GM19351 (cell line): ENCODE data around the gene NUP50.
"Not testable (repeated sequence)": the region's sequence is repeated elsewhere in the genome, so short reads cannot be mapped to it uniquely, and the experiment has no call there.

ENCODE experiments used
- ATAC-seq: cut with Tn5 transposase; IDR thresholded peaks from one replicate; pipeline ENCODE4 v1.9.1; 2021; ENCODE audit warnings: mild to moderate bottlenecking, moderate library complexity; ENCODE audit not compliant: unreplicated experiment

NUP50 gene

DNA sequence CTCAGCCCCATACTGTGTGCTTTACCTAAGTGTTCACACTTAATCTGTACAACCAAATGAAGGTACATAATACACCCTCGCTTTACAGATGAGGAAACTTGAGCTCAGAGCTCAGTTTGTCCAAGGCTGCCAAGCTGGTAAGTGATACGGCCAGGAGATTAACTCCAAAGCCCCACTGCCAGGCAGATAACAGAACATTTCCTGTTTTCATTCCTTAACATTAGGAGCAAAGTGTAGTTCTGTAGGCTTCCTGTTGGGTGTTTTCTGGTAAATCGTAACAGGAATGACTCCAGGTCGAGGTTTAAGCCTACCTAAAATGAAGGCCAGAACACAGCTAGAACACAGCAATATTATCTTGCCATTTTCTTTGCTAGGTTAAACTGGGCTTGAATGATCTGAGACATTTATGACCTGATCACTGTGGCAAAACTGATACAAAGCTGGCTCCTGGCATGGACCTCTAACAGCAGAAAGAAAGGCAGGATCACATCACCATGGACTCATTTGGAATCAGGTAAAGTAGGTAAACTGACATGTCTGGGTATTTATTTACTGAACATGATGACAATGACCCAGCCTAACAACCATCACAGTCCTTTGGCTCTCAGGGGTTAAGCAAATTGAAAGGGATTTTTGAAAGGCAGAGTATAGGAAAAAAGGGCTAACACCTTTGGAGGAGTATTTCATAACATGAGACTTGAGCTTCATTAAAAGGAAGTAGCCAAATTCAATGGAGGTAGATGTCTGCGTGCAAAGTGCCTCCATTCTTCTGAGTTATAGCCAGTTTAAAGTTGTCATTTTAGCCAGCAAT is 3.9 kb upstream of the NUP50 start:
- ATAC-seq: no peak

DNA sequence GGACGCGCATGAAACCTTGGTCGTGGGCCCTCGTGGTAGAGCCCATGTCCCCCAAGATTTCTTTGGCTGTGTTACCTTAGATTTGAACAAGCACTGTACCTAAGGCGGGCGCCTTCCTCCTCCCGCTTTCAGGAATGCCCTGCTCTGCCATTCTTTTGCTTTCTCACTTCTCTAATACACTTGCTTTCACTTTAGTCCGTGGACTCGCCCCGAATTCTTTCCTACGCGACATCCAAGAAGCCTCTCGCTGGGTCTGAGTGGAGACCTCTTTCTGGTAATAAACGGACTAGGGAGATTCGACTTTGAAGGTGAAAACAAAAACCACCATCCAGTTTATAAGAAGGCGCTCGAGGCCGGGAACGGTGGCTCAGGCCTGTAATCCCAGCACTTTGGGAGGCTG is 1.2 kb upstream of the NUP50 start:
- no peak for ATAC-seq

DNA sequence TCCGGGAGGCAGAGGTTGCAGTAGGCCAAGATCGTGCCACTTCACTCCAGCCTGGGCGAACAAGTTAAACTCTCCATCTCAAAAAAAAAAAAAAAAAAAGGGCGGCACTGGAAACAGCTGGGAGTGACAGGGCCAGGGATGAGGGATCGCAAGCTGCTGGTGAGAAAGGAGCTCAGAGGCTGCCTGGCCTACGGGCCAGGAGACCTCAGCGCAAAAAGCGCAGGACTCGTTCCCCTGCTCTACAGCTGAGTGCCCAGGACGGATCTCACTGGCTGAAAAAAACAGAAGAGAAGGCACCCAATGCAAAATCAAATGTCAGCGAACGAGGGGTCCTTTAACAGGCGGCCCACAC is 650 bp upstream of the NUP50 start:
- peak; percentile 15 for ATAC-seq

DNA sequence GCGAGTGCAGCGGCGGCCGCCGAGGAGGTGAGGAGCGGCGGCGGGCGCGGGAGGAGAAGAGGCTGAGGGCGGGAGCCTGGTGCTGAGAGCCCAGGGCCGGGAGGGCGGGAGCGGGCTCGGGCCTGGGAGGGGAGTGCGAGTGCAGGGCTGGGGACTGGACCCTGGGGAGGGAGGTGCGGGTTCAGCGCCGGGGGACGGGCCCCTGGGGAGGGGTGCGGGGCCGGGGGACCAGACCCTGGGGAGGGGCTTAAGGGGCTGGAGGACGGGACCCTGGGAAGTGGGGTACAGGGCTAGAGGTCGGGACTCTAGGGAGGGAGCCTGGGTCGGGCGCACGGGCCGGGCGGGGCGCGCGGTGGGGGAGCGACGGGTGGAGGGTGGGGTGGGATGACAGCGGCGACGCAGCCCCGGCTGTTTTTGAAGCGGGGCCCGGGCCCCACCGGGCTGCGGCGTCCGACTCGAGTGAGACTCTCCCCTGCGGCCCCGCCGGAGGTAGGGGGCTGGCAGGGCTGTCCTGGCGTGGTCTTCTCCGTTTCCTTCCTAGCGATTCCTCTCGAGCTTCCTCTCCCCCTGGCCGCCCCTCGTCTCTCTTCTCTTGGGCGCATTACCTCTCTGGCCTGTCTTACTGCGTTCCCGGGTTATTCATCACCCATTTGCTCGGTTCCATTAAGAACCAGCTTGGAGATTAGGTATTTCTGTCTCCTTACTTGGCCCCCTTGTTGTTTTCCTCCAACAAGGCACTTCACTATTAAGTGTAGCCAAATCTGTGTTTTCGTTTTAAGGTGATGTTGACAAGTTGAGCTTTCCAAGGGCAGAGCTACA is 754 bp downstream of the NUP50 start:
- ATAC-seq: peak; percentile 25

DNA sequence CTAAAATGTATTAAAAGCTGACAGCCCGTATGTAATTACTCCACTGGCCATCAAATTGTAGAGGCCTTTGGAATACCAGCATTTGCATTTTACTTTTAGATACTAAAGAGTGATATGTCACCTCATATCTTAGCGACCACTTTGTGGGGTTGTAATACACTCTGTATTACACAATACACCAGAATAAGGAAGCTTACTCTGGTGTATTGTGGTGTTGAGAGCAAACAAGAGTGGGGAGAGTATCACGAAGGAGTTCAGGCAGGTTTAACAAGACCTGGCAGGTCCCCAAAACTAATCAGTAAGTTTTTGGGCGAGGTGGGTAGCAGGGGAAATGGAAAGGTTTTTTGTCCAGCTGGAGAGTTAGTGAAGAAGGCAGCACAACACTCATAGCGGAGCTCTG is 3.2 kb downstream of the NUP50 start:
- ATAC-seq: no peak

DNA sequence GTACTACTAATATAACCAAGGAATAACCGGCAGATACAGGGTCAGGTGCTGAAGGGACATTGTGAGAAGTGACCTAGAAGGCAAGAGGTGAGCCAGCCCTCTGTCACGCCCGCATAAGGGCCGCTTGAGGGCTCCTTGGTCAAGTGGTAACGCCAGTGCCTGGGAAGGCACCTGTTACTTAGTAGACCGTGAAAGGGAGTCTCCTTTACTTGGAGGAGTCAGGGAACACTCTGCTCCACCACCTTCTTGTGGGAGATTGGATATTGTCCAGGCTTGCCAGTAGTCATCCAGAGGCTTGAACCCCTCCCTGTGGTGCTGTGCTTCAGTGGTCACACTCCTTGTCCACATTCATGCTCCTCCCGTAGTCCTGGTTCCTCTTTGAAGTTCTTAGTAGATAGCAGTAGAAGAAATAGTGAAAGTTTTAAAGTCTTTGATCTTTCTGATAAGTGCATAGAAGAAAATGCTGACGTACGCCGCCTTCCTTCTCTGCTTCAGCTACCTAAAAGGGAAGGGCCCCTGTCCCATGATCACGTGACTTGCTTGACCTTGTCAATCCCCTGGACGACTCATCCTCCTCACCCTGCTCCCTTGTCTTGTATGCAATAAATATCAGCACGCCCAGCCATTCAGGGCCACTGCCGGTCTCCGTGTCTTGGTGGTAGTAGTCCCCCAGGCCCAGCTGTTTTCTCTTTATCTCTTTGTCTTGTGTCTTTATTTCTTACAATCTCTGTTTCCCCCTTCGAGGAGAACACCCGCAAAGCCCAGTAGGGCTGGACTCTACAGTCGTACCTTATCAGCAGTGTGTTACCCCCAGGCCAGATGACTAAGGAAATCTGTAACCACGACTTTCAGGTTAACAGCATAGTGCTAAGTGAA is 6.1 kb downstream of the NUP50 start:
- no peak for ATAC-seq

DNA sequence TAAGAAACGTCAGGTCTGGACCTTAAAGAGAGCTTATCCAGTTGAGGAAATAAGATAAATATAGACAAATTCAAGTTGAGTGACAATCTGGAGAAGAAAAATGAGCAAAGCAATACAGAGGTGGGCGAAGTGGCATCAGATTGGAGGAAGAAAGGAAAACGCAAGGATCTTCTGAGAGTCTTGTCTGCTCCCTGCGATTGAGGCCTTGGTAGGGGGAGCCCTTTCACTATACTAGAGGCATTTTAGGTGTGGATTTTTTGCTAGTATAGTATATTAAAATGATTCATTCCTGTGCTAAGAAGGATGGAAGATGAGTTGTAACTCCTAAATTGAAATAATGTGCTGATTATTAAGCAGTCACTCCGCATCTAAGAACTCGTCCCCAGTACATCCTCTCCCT is 8.1 kb downstream of the NUP50 start:
- no peak for ATAC-seq

DNA sequence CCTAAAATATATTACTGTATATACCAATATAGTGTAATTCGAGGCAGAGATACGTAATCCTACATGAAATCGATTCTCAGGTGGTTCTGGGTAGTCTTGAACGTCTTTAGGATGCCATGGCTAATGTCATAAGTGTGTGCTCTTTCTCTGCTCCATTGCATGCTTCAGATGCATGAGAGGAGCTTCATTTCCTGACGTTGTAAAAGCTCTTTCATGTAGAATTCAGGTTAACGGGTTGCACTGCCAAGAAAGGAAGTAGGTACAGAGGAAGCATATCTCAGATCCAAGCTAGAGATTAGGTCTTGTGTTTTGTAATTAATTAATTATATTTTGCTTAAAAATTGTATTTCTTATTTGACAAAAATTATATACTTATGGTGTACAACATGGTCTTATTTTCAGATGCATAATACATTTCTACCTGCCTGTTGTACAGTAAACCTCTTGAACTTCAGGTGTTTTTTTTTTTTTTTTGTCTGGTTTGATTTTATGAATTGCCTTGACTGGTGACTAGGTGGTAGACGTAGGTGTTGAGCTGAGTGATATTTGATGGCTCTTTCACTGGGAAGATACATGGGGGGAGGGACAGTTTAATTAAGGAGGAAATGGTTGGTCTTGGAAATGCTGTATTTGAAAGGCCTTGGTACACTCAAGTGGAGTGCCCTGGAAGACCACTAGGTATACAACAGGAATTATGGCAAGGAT is 9.3 kb downstream of the NUP50 start:
- ATAC-seq: no peak

DNA sequence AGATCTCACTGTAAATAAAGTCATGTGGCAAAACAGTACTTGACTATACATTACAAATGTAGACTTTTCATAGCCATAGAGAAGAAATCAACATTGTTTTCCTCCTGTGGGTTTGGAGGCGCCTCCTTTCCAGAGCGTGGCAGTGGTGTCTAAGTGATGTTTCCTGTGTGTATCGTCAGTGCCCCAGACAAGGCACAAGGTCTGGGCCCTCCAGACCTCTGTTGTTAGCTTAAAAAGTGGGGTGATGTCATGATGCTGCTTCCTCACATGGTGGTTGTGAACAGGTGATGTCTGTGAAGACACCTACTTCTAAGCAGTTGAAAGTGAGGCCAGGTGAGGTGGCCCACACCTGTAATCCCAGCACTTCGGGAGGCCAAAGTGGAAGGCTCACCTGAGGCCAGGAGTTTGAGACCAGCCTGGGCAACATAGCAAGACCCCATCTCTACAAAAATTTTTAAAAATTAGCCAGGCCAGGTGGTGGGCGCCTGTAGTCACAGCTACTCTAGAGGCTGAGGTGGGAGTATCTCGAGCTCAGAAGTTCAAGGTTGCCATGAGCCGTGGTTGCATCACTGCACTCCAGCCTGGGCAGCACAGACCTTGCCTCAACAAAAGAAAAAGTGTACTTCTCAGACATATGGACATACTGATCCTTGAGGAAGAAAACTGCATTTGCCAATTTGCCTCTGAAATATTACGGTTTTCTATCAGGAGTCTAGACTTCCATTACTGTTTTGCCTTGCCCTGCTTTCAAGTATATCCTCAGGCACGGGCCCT is 15.7 kb downstream of the NUP50 start:
- ATAC-seq: no peak

DNA sequence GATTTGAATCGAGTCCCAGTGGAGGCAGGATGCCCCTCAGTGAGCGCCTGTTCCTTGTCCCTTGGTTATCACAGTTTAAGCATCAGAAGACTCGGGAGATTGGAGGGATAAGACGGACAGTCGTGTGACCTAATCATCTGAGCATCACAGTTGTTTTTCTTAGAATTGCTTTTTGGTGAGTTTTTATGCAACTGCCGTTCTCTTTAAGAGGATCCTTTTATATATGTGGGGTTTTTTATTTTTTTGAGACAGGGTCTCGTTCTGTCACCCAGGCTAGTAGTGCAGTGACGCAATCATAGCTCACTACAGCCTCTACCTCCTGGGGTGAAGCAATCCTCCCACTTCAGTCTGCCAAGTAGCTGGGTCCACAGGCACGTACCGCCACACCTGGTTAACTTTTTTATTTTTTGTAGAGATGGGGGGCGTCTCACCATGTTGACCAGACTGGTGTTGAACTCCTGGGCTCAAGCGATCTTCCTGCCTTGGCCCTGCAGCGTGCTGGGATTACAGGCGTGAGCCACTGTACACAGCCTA is 16.5 kb downstream of the NUP50 start:
- no peak for ATAC-seq

DNA sequence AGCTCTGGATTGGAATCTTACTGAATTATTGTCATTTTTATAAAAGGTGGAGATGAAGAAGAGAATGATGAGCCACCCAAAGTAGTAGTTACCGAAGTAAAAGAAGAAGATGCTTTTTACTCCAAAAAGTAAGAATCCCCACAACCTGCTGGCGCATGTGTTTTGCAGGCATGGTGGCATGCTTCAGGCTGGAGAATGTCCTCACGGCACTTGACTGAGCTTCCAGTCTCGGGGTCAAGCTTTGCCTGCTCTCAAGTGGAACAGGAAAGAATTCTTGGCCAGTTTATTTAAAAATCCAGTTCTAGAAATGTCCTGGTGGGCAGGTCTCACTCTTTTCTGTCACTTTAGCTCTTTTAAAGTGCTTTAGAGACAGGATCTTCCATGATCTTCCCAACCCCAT is 17.5 kb downstream of the NUP50 start:
- ATAC-seq: no peak

DNA sequence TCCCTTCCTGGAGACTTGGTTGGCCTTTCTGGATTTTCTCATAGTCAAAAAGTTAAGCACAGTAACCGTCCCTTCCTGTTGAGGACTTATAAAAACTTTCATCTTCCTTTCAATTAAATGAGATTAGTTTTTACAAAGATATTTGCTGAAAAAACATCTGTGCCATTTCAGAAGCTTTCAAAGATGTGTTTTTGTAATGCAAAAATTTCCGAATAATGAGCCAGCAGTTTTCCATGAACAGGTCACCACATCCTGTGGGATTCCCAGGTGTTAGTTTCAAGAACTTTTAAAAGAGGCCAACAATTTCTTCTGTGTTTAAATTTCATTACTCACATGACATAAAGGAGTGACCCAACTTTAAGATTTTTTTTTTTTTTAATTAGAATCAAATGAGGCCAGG is 18.0 kb downstream of the NUP50 start:
- ATAC-seq: no peak

DNA sequence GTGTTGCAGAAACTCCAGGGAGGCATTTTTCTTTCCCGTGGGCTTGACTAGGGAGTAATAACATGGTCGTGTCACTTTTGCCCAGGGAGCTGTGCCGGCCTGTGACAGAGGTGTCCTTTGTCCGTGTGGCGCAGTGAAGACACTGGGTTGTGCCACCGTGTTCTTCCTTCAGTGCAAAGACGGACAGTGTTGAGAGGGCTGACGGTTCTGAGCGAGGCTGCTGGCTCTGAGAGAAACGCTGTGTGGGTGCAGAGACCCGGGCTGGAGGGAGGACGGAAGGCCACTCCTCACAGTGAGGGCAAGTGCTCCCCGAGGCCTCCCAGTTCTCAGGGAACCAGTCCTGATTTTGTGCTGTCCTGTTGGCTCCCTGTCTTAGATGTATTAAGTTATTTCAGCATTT is 20.2 kb downstream of the NUP50 start:
- ATAC-seq: no peak

DNA sequence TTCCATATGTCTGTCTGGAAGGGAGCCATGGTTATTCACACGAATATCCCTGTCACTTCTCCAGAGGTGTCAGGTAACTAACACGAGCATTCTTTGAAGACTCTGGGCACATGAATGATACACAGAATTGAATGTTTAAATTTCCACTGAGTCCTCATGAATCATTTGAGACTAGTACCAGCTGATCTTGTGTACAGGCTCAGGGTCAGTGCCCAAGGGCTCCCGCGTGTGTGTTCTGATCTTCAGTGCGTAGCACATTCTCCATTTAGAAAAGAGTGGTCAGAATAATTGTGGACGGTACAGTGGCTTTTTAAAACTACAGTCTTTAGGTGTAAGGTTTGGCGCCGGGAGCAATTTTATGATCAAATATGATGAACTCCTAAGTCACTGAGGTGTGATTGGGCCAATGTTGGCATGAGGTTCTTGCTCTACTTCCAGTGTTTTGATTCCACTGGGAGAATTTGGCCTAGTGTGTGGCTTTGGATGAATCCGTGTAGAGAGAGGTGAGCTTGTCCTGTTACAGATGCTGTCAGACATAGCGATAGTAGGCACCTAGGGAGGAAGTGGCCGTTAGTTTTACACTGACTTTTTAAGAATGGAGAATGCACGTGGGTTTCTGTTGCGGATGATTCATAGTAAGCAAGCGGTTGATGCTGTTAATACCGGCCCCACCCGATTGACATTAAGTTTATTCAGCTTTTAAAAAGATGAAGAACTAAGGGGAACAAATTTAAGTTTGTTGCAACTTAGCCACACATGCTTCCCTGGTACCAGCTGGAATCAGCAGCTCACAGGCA is 22.2 kb downstream of the NUP50 start:
- no peak for ATAC-seq

DNA sequence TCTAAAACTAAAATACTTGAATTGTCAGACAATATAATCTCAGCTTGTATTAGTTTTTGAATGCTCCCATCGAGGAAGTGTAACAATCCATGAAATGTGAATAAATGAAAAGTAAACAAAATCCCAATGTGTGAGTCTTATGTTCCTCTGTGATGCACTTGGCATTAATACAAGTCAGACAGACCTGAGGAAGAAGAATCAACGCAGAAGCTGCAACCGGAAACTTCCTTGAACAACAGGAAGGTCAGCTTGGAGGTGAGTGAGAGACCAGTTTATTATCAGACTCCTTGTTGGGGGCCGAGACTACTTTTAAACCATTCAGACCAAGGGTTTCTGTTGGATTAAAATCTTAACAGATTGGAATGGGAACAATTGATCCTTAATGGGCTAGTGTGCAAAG is 24.2 kb downstream of the NUP50 start:
- no peak for ATAC-seq

DNA sequence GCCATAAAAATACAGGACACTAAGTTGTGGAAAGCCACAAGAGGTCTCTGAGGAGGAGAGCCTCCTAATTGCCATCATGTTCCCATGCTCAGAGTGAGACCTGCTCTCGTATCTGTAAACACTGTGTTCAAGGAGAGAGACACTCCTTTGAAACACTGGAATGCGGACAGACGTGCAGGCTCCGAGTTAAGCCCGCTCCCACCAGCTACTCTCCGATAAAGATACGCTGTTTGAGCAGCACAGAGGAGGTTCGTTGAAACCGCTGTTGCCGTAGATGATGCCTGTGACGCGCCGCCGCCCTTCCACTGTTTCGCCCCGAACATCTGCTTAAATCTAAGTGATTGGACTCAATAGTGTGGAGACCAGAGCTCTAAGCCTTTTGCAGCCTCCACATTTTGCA is 25.1 kb downstream of the NUP50 start:
- no peak for ATAC-seq

DNA sequence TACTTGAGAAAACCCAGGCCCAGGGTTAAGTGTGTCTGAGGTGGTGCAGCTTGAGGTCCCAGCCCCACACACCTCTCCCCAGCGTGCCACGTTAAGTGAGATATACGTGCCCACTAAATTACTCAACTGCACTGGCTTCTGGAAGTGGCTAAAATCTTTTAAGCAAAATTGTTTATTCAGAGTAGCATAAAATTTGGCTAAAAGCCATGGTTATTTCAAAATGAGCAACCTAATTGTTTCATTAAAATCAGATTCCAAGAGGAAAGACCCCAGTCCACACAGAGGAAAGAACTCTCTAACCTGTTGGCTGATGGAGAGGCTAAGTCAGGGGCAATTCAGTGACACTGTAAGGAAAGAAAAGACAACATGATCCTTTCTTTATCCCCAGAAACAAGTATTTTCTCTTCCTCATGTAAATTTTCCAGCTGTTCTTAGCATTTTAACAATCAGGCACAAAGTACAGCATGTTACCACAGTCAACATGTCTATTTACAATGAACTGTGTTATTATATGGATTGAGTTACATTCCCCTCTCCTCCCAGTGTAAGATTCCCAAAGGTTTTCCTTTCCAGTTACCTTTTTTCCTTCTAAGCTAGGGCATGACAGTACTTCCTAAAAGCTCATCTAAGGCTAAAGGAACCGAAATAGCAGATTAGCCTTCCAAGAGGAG is 26.6 kb downstream of the NUP50 start:
- ATAC-seq: no peak

DNA sequence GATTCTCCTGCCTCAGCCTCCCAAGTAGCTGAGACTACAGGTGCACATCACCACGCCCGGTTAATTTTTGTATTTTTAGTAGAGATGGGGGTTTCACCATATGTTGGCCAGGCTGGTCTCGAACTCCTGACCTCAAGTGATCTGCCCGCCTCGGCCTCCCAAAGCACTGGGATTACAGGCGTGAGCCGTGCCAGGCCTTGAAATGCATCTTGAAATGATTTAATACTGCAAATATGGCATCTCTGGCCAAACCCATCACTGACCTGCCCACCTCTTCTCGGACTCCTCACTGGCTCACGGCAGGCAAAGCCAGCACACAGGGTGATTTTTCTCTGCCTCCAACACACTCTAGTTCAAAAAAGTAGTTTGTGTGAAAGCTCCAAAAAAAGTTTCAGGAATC is 28.0 kb downstream of the NUP50 start:
- not testable (repeated sequence) for ATAC-seq
